ENCODE results near the gene ARSI.

ARSI gene

DNA sequence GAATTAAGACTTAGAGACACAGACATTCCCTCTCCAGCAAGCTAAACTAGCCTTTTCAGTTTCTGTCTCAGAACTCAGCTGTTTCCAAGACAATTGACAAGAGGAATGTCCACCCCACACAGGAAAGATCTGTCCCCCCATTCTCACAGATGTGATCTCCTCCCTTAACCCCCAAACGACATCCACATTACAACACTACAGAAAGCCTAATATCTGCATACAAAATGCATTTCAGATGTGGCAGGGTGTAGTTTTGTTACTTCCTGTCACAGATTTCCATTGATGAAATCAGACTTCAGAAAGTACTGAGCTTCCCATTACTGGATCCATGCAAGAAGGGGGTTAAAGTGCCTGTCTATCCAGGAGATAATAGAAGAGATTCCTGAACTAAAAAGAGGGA is 2.9 kb upstream of the ARSI start:
- DNase-seq = peak; percentile 9

GRCh38 chr5:150305095-150305494 is 2.4 kb upstream of the ARSI start:
- no peak for DNase-seq

GRCh38 chr5:150304481-150305081 is 1.9 kb upstream of the ARSI start:
- DNase-seq = no peak

DNA sequence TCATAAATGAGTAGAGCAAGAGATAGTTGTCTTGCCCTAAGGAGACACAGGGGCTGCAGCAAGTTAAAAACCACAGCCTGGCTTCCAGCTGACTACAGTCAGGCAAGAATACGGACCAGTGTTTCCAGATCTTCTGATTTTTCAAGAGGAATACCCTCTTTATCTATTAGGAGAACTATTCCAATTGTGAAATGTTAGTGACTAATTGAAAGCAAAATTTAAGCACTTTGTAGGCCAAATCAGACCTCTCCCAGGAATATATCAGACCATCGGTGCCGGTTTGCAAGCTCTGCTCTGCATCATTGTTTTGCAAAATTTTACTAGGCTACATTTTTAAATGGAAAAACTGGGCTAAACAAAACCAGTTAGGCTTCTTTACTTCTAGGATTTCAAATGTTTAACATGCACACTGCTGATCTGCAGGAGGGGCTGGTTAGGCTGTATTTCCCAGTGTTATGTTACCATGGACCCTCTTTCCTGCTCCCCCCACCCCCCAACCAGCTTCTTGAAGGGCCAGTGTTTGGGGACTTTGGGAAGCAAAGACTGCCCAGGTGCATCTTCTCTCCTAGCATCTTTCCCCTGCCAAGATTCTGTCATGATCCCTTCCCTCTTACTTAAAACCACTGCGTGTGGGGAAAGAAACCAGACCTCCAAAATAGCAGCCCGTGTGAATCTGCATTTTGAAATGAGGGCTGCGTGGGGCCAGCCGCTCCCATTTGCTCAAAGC is 1.1 kb upstream of the ARSI start:
- no peak for DNase-seq

- no peak for DNase-seq
These were observed 438 bp upstream of the ARSI start for GRCh38 chr5:150303070-150303615.

DNA sequence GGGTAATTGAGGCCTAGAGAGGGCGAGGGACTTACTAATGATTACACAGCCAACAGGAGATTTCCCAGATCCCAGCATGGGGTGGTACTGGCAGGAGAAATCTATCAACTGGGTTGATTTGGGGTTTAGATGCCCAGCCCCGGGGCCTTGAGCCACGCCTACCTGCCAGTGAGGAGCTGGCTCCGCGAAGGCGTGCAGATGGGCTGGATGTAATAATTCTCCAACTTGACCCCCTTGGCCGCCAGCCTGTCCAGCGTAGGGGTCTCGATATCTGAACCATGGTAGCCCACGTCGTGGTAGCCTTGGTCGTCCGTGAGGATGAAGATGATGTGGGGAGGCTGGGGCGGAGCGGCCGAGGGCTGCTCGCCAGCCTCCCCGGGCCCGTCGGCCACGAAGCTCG is 804 bp downstream of the ARSI start:
- no peak for DNase-seq

DNA sequence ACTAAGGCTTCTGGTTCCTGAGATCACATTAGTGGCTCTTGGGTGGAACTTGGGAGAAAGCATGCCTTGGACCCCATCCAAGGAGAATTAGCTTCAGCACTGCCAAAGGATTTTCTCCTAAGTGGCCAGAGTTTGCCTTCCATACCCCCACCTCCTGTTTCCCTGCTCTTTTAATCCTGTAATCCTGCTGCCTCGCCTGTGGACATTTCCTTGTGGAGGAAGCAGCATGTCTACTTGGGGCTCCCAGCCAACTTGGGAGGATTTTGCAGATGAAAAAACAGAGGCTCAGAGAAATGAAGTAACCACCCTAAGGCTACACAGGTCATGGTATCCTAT is 1.6 kb downstream of the ARSI start:
- no peak for DNase-seq

DNA sequence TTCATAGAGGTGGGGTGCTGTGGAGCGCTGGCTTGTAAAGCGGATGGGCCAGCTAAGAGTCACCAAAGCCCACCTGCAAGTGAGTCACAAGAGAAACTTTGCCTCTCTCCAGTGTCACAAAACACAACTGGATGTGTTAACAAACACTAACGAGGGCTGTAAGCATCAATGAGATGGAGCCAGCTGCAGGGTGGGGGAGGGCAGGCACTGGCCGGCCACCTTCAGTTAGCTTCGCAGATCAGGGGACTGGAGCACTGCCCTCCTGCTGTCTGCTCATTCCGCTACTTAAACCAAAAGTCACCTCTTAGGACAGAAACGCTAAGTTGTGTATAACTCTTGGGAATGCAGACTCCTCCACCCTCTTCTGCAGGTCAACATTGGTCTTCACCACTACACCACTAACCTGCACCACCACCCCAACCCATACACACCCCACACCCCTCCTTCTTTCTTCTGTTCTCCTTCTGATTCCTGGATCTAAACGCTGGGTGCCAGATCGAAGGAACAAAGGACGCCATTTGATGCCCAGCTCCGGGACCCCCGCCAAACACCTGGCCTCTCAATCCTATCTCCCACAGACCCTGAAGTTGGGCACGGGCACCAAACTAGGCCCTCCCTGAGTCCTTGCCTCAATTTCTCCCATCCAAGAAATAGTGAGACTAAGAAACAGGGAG is 2.1 kb downstream of the ARSI start:
- no peak for DNase-seq

DNA sequence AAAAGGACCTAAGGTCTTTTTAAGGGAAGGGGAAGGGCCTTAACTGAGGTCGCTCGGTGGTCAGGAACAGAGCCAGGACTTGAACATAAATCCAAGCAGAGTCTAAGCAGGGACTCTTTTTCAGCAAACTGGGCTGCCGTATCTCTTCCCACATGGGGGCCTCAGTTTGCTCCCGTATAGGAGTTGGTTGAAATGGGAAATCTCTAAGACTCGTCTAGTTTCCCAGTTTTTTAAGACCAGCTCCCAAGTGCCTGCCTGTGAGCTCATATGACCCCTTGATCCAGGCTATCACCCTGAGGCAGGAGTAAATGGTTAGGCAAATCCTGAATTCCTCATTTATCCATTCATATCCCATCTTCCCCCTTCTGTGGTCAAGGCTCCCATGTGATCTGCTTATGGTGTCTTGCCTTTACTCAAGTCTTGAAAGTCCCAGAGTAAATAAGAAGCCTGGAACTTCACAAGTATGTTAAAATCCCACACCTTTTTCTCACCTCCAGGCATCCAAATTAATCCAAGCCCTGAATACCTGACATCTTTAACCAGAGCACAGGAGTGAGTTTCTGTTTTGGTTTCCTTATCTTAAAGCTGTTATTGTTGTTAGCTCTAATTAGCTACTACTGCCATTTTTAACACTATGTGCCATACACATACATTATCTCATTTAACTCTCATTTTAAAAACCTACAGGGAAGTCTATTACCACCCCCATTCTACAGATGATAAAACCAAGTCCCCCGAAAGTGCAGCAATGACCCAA is 3.0 kb downstream of the ARSI start:
- no peak for DNase-seq

GRCh38 chr5:150298701-150299451 is 3.8 kb downstream of the ARSI start:
- DNase-seq = no peak

DNA sequence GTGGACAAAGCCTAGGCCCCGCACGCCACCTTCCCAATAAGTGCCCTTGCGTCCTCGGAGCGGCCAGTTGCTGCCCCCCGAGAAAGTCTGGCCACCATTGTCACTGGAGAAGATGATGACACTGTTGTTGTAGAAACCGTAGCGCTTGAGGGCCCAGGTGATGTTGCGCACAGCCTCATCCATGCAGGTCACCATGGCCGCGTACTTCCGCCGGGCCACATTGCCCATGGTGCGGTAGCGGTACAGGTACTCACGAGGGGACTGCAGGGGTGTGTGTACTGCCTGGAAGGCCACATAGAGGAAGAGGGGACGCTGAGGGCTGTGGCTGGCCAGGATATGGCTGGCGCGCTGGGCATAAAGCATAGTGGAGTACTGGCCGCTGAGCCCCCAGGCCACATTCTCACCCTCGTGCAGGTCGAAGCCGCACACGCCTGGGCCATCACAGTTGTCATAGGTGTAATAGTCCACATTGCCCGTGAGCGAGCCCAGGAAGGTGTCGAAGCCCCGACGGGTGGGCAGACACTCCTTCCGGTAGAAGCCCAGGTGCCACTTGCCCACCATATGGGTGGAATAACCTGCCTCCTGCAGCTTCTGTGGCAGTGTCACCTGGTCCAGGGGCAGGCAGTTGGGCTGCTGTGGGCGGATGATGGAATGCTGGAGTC is 4.6 kb downstream of the ARSI start:
- DNase-seq = no peak

DNA sequence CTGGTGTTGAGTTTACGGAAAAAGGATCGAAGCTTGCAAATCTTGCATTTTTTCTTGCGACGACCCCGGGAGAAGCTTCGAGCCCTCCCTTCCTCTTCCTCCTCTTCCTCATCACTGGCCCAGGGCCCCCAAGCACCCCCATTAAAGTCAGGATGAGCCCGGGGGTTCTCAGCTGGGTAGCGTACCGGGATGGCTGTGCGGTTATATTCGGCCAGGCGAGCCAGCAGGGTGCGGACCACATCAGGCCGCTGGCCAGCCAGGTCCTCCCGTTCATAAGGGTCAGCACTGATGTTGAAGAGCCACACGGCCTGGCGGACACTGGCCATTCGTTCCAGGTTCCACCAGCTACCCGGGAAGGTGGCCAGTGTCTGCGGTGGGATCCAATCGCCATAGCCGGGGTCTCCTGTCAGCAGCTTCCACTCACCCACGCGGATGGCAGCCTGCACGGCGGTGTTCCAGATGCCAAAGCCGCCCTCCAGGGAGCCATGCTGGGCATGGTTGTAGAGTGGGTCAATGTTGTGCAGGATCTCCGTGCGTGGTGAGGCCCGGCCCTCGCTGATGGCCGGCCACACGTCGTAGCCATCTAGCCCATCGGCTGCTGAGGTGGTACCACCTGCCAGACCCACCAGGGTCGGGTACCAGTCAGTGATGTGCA is 5.3 kb downstream of the ARSI start:
- no peak for DNase-seq

DNA sequence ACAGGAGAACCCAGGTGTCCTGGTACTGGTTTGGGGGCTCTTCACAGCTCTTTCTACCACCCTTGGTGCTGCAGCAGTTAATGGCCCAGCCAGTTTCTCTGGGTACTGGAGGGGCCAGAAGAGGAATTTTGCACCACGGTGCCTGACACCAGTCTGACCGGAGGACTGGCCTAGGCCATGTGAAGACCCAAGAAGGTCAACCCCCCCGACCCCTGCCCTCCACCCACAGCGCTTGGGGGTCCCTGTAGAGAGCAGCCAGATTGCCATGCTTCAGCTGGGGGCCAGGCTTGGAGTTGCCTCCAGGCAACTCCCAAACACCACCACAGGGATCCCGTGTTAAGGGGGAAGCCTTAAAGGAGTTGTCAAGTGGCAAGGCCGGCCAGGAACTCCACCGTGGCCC is 6.2 kb downstream of the ARSI start:
- DNase-seq = no peak

GRCh38 chr5:150295741-150296486 is 6.8 kb downstream of the ARSI start:
- DNase-seq = no peak

DNA sequence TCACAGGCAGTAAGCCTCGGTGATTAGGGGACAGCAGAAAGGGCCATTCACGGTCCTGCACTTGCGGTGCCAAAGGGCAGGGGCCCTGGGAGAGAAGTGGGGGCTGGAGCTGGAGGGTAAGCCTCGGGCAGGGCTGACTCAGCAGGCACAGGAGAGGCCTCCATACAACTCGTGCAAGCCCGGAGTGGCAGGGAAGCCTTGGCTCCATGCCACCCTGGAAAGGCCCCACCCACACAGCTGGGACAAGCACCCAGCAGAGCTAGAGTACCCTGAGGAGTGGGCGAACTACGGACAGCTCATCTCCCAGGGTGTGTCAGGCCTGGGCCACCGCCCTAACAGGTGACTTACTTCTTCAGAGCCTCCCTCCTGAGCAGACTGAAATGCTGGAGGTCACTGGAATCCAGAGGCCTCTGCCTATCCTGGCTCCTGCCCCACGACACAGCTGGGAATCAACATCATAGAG is 7.5 kb downstream of the ARSI start:
- DNase-seq = no peak

DNA sequence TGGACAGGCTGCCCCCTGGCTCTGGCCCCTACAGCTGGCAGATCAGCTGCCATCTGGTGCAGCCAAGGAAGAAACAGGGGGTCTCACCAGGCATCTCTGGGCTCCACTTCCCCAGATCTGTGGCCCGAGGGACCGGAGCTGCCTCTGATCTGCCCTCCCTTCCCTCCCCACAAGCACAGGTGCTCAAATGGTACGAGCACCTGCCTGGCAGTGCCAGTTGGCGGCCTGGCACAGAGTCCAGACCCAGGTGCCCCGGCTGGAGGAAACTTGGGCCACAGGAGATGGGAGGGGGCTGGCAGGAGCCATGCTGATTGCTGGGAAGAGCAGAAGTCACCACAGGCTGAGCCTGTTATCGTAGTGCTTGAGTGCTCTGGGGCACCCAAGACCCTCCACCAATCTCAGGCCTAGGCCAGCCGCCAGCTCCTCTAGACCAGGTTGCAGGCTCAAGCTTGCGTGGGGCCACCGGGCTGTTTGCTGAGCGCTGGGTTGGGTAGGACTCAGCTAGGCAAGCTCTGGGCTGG is 8.1 kb downstream of the ARSI start:
- DNase-seq = no peak

GRCh38 chr5:150293091-150293941 is 9.4 kb downstream of the ARSI start:
- peak; percentile 70 for DNase-seq

DNA sequence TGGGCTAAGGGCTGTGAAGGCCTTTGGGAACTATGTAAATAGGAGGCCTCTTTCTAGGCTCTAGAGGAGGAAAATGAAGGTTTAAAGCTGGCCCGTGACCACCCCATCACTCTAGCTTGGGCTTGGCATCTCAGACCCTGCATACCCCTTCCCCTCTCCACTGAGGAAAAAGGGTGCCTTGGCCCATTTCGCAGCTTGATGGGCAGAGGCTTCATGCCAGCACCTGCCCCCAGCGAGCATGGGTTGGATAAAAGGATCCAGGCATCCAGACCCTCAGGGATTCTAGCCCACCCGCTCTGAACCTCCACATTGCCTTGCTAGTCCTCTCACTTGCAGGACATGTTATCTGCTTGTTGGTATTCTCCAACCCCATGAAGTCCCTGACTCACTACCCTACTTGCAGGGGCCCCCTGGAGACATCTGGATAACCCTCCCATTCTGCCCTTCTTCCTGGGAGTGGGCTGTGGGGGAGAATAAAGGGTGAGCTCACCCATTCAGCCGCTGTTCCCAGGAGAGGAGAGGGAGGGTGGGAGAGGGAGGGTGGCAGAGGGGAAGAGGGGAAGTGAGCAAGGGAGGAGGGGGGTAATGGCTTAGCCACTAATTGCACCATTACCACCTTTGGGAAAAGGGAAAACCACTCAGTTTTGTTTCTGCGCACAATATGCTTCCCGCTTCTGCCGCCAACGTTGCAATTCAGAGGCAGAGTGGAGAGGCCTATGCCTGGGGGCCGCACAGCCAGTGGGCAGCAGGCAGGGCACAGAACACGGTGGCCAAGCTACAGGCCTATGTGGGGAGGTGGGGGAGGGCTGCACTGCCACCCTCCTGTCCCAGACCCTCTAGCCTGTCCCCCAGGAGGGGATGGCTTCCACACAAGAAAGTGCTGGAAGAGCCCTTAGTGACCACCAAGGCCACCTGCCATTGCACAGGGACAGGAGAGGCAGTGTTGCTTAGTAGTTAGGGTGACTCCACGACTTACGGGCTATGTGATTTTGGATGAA is 11.0 kb downstream of the ARSI start:
- DNase-seq = no peak
